HG02571 (cell line): ENCODE data around the gene CYP2C9.

ENCODE experiments used
- ATAC-seq: cut with Tn5 transposase; IDR thresholded peaks from one replicate; pipeline ENCODE4 v1.9.1; 2021; ENCODE audit warnings: mild to moderate bottlenecking, moderate library complexity; ENCODE audit not compliant: unreplicated experiment

Gene CYP2C9

GRCh38 chr10:95035332-95036295 is 97.2 kb downstream of the CYP2C9 start:
- no peak for ATAC-seq

- ATAC-seq, result no peak
Measured at GRCh38 chr10:95039281-95039680, 100.8 kb downstream of the CYP2C9 start.
